PC-3 (cell line): Measurements from ENCODE around the gene NHSL1.

ENCODE experiments used
- EZH2 ChIP-seq: fragments of 300-600 bp; sonication (generic); IDR thresholded peaks from one replicate; pipeline ENCODE4 v1.6.1; 2017; ENCODE audit warnings: antibody characterized with exemption, mild to moderate bottlenecking, low read length; ENCODE audit not compliant: unreplicated experiment
- EZH2phosphoT487 ChIP-seq: fragments of 300-600 bp; sonication (generic); IDR thresholded peaks from 2 replicates; pipeline ENCODE4 v1.6.1; 2018; ENCODE audit warnings: mild to moderate bottlenecking, antibody characterized with exemption, low read length, borderline replicate concordance
- TF ChIP-seq, protein P1 (sequence below): fragments of 300-600 bp; sonication (generic); conservative IDR thresholded peaks from 2 replicates; pipeline ENCODE4 v1.5.1; 2017; ENCODE audit warnings: antibody characterized with exemption, low read depth, mild to moderate bottlenecking, low read length

DNA sequence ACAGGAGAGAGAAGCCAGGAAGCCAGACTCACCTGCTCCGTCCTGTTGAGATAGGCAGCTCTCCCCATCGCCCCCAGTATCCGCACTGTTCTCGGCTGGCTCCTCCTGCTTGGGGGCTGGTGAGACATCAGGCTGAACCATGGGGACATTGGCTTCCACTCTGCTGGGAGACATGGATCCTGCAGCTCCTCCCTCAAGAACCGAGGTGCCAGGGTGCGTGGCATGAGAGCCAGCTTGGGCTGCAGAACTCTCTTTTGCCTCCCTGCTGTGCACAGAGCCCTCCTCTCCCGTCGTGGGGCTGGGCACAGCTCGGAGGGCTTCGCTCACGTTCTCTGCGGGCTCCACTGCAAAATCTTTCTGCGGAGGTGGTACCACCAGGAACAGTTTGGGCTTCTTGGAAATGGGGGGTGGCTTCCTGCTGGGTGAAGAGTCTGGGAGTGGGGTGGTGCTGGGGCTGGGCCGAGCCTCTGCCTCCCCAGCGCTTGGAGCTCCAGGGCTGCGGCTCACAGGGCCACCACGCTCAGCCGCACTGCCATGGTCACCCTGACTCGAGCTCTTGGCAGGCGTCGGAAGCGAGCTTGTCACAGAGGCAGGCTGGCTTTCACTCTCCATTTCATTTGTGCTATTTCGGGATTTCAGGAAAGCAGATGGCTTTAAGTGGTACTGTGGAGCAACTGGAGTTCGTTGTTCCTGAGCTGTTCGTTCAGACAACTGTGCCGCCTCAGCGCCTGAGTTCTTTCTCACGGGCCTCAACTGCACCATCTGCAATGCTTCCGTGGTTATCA lies 68.7 kb downstream of the NHSL1 start:
- TF ChIP-seq, protein P1, sequence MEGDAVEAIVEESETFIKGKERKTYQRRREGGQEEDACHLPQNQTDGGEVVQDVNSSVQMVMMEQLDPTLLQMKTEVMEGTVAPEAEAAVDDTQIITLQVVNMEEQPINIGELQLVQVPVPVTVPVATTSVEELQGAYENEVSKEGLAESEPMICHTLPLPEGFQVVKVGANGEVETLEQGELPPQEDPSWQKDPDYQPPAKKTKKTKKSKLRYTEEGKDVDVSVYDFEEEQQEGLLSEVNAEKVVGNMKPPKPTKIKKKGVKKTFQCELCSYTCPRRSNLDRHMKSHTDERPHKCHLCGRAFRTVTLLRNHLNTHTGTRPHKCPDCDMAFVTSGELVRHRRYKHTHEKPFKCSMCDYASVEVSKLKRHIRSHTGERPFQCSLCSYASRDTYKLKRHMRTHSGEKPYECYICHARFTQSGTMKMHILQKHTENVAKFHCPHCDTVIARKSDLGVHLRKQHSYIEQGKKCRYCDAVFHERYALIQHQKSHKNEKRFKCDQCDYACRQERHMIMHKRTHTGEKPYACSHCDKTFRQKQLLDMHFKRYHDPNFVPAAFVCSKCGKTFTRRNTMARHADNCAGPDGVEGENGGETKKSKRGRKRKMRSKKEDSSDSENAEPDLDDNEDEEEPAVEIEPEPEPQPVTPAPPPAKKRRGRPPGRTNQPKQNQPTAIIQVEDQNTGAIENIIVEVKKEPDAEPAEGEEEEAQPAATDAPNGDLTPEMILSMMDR: no peak
- TF ChIP-seq EZH2 (no peak), EZH2phosphoT487 (no peak)
